NT2/D1 (cell line): ENCODE results near the gene SH2D5.

Experiments used
- SUZ12 ChIP-seq: IDR thresholded peaks from 2 replicates; pipeline ENCODE4 v1.6.1; 2011; ENCODE audit not compliant: insufficient read length, insufficient read depth; ENCODE audit errors: extremely low read depth
- YY1 ChIP-seq: IDR thresholded peaks from 2 replicates; pipeline ENCODE4 v1.6.1; 2011; ENCODE audit not compliant: insufficient read length, insufficient read depth
- ZNF274 ChIP-seq: IDR thresholded peaks from 2 replicates; pipeline ENCODE4 v1.6.1; 2011; ENCODE audit warnings: mild to moderate bottlenecking, low read depth, low read length

GRCh38 chr1:20729155-20729931, 3.2 kb downstream of the SH2D5 start:
- TF ChIP-seq YY1 (no peak), SUZ12 (no peak), ZNF274 (no peak)
